Measurements from ENCODE around the gene UBL3.
A peak's percentile ranks its signal among the peaks of the same experiment; 100 is the strongest.

UBL3 gene, protein sequence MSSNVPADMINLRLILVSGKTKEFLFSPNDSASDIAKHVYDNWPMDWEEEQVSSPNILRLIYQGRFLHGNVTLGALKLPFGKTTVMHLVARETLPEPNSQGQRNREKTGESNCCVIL

DNA sequence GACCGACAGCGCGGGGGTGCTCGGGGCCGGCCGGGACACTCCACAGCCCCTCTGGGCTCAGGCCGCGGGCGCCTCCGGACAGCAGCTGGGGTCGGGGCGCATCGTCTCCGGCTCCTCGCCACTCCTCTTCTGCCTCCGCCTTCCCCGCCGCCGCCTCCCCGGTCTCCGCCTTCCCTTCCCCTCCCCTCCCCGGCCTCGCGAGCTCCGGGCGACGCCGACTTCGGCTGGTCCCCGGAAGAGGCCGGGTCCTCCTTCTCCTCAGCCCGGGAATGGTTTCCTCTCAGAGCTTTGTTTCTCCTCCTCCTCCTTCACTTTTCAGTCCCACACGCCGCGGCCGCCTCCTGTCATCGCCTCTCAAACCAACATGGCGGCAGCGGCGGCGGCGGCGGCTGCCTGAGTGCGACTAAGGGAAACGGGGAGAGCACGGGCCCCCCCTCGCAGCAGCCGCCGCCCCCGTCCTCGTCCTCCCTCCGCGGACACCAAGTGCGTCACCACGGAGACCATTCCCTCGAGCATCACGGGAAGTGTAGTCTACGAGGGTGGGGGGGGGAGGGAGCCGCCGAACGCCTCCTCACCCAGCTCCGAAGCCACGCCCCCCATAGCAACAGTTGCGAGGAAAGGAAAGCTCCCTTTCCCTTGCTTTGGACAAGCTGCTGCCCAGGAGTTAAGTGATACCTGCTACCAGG is at the start of gene UBL3:
TSS of gene UBL3 (minus strand) at position 405 of the 686 bp plus-strand sequence. CDS start 1,079 bp downstream, outside the sequence.
- peak; percentile 94 for DNase-seq (ENCODE audit: low read depth)
- peak within 1 kb of the TSS; percentile 67 for H3K4me3 ChIP-seq (ENCODE audit: low read depth, low read length)

DNA sequence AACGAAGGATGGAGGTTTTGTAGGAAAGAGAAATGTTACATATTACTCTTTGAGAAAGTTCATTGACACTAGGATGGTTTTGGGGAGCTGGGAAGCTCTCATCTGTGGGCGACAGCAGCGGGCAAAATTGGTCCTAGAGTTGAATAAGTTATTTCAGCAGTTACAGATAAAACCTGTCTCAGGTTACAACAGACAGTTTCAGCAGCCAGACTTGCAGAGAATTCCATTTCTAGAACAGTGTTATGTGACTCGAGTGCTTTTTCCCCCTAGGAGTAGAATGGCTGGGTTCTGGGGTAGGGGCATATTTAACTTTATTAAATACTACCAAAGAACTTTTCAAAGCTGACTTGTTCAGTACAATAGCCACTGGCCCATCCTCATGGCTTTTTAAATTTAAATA is 46.7 kb upstream of the UBL3 start:
- H3K4me3 ChIP-seq (ENCODE audit: low read depth, low read length): no peak overlapping the region
- no peak for DNase-seq (ENCODE audit: low read depth)

- no peak overlapping the region for H3K4me3 ChIP-seq (ENCODE audit: low read depth, low read length)
- no peak for DNase-seq (ENCODE audit: low read depth)
Observed at GRCh38 chr13:29893438-29893837, 43.0 kb upstream of the UBL3 start.

DNA sequence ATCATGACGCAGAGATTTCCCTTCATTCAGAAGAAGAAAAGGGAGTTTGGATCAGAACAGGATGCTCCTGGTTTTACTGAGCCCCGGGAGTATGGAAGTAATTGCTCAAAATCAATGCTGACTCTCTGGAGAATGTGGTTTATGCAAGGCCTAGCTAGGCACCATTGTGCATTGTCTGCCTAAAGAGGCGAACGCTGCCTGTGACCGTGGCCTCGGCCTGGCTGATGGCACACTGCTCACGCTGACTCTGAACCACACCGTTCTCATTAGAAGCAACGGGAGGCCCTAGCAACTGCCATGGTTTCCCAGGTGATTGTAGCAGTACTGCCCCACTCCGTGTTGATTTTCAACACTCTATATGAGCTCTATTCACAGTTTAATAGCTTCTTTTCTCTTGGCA is 41.7 kb upstream of the UBL3 start:
- H3K4me3 ChIP-seq (ENCODE audit: low read depth, low read length): no peak overlapping the region
- DNase-seq (ENCODE audit: low read depth): no peak

- no peak overlapping the region for H3K4me3 ChIP-seq (ENCODE audit: low read depth, low read length)
- DNase-seq (ENCODE audit: low read depth): no peak
Observed at GRCh38 chr13:29889111-29889510, 38.7 kb upstream of the UBL3 start.

GRCh38 chr13:29888306-29888705 is 37.9 kb upstream of the UBL3 start:
- DNase-seq (ENCODE audit: low read depth): no peak
- H3K4me3 ChIP-seq (ENCODE audit: low read depth, low read length): no peak overlapping the region

GRCh38 chr13:29887686-29888085 is 37.3 kb upstream of the UBL3 start:
- no peak for DNase-seq (ENCODE audit: low read depth)

DNA sequence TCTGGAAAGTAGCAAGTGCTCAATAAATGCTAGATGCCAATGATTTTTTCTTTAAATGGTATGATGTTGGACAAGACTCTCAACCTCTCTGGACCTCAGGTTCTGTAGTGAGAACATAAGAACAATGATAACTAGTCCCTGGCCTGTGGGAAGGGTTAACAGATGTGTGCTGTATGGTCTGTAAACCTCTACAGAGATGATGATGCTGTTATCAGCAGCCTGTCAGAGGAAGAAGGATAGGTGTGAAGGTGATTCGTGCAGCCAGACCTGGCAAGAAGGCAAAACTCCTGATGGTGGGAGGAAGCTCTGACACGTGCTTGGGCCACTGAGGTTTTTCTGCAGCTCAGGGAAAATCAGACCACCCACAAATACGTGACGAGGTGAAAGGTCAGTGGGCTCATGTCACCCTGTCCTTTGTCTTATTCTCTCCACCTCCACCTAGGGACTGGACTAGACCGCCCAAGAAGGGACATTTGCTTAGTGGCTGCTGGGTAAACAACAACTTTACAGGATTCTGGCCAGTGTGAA is 36.7 kb upstream of the UBL3 start:
- no peak overlapping the region for H3K4me3 ChIP-seq (ENCODE audit: low read depth, low read length)
- no peak for DNase-seq (ENCODE audit: low read depth)

More at GRCh38 chr13:29887686-29888085, 37.3 kb upstream of the UBL3 start:
- H3K4me3 ChIP-seq (ENCODE audit: low read depth, low read length): no peak overlapping the region

DNA sequence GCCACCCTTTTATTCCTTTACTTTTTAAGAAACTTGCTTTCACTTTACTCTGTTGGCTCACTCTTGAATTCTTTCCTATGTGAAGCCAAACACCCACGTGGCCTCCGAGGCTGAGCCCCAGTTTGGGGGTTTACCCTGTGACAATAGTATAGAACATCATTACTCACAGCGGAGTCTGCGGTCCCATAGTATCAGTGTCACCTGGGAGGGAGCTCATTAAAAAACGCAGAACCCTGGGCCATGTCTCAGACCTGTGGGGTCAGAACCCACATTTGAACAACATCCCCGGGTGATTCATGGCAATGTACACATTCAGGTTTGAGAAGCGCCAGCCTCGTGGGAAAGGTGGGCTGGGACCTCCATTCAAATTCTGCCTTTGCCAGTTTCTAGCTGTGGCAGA is 36.0 kb upstream of the UBL3 start:
- no peak for DNase-seq (ENCODE audit: low read depth)
- no peak overlapping the region for H3K4me3 ChIP-seq (ENCODE audit: low read depth, low read length)

DNA sequence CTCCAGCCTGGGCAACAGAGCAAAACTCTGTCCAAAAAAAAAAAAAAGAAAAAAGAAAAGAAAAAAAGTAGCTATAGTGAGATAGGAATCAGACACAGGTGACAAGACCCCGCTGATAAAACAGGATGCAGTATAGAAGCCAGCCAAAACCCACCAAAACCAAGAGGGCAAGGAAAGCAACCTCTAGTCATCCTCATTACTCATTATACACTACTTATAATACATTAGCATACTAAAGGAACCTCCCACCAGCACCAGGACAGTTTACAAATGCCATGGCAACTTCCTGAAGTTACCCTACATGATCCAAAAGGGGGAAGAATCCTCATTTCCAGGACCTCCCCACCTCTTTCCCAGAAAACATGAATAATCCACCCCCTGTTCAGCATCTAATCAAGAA is 35.6 kb upstream of the UBL3 start:
- DNase-seq (ENCODE audit: low read depth): no peak
- no peak overlapping the region for H3K4me3 ChIP-seq (ENCODE audit: low read depth, low read length)

- H3K4me3 ChIP-seq (ENCODE audit: low read depth, low read length): no peak overlapping the region
- no peak for DNase-seq (ENCODE audit: low read depth)
Observed at GRCh38 chr13:29884671-29885430, 34.4 kb upstream of the UBL3 start.

- H3K4me3 ChIP-seq (ENCODE audit: low read depth, low read length): no peak overlapping the region
- DNase-seq (ENCODE audit: low read depth): no peak
Observed at GRCh38 chr13:29883941-29884518, 33.6 kb upstream of the UBL3 start.

DNA sequence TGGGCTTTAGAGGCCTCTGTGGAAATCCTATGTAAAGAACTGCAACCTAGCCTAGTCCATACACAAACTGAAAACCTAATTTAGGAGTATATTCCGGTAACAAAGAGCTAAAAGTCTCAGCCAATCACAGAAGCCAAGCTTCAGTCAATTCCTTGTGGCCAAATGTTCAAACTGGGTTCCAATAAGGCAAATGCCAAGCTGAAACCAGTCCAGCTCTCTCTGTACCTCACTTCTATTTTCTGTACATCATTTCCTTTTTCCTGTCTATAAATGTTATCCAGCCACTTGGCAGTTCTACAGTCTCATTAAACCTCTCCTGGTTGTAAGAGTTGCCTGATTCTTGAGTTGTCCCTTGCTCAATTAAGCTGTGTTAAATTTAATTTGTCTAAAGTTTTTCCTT is 31.7 kb upstream of the UBL3 start:
- no peak overlapping the region for H3K4me3 ChIP-seq (ENCODE audit: low read depth, low read length)
- no peak for DNase-seq (ENCODE audit: low read depth)

GRCh38 chr13:29878101-29878500 is 27.7 kb upstream of the UBL3 start:
- H3K4me3 ChIP-seq (ENCODE audit: low read depth, low read length): no peak overlapping the region
- DNase-seq (ENCODE audit: low read depth): no peak

- H3K4me3 ChIP-seq (ENCODE audit: low read depth, low read length): no peak overlapping the region
- no peak for DNase-seq (ENCODE audit: low read depth)
Observed at GRCh38 chr13:29877456-29878078, 27.1 kb upstream of the UBL3 start.

DNA sequence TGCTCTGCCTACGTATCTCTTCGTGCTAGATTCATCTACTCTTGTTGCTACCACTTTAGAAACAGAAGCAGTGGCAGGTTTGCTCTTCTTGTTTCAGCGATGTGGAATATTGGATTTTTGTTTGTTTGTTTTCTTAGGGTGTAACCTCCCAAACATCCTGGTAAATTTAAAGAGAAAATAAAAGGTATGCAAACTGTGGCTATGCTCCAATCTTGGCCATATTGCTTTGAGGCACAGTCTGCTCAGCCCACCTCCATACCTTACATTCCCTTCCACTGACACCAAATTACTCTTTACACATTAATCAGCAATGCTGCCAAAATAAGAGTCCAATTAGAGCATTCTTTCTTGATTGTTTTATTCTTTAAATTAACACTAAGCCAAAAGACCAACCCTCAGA is 25.2 kb upstream of the UBL3 start:
- no peak overlapping the region for H3K4me3 ChIP-seq (ENCODE audit: low read depth, low read length)
- no peak for DNase-seq (ENCODE audit: low read depth)

DNA sequence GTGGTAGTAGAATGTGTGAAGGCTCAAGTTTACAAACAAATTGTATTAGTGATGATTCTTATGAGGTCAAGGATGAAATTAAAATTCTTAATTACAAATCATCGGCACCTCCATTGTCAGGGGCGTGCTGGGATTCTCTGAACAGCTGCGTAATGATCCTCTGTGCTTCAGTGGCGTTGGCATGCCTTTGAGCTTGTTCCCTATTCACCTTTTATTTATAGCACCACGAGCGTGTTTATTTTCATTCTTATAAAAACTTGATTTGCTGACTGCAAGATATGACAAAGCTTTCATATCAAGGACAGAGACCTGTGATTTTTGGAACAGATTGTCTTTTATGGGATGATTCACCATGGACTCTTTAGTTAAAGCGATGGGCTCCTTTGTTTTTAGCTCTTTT is 18.2 kb upstream of the UBL3 start:
- H3K4me3 ChIP-seq (ENCODE audit: low read depth, low read length): no peak overlapping the region
- no peak for DNase-seq (ENCODE audit: low read depth)

GRCh38 chr13:29865934-29866333 is 15.5 kb upstream of the UBL3 start:
- DNase-seq (ENCODE audit: low read depth): no peak
- H3K4me3 ChIP-seq (ENCODE audit: low read depth, low read length): no peak overlapping the region

DNA sequence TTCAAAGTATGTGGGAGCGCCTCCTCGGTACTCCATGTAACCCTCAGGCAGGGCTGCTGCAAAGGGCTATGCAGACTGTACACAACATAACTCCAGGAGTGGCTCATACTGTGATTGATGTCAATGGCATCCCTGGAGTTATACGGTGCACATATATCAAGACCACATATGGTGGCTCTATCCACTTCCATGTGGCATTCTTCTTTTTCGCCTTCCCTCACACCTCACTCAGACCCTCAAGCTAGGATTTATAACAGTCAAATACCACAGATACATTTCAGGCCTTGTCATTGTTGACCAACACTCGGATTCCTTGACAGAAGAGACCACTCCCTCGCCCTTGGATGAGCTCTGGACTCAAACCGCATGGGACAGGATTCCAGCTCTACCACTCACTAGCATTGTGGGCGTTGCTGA is 11.3 kb upstream of the UBL3 start:
- peak; percentile 89 for DNase-seq (ENCODE audit: low read depth)
- H3K4me3 ChIP-seq (ENCODE audit: low read depth, low read length): no peak overlapping the region

DNA sequence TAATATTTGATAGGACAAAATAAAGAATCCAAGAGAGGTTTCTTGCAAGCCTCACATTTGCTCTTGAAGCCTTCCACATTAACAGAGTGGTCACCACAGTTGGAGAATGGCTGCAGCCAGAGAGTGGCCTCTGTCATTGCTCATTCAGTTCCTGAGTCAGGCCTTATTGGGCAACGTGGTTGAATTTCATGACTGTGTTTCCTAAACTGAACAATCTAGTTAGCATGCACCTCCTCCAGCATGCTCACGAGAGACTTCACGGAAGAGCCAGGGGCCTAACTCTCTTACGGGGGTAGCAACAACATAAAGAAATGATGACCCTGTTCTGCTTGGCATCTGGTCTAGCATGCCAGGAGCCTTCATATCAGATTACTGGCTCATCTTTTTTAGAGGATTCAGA is 9.6 kb upstream of the UBL3 start:
- H3K4me3 ChIP-seq (ENCODE audit: low read depth, low read length): no peak overlapping the region
- peak; percentile 66 for DNase-seq (ENCODE audit: low read depth)

All from skeletal muscle cell (primary cell).